WI38 (cell line): ENCODE data around the gene SGCD.

Source experiments
- H3K4me3 ChIP-seq: 2 replicates; pipeline ENCODE4 v1.5.1; 2011; ENCODE audit warnings: low read depth, mild to moderate bottlenecking, control low read depth, low read length
- CTCF ChIP-seq: IDR thresholded peaks from 2 replicates; pipeline ENCODE4 v1.5.1; 2012; ENCODE audit warnings: low read depth, mild to moderate bottlenecking, control low read depth, low read length

Gene SGCD

GRCh38 chr5:156446526-156446925, 119.6 kb downstream of the SGCD start:
- TF ChIP-seq CTCF = no peak
- H3K4me3 ChIP-seq = no peak overlapping the region

GRCh38 chr5:156450778-156451177, 123.8 kb downstream of the SGCD start:
- TF ChIP-seq CTCF = no peak
- no peak overlapping the region for H3K4me3 ChIP-seq

- TF ChIP-seq CTCF = no peak
- no peak overlapping the region for H3K4me3 ChIP-seq
These were observed 124.5 kb downstream of the SGCD start for GRCh38 chr5:156451505-156451904.

- no peak overlapping the region for H3K4me3 ChIP-seq
- no peak for TF ChIP-seq CTCF
These were observed 129.9 kb downstream of the SGCD start for GRCh38 chr5:156456857-156457256.

GRCh38 chr5:156459812-156460385, 132.9 kb downstream of the SGCD start:
- no peak overlapping the region for H3K4me3 ChIP-seq

GRCh38 chr5:156460471-156460870, 133.5 kb downstream of the SGCD start:
- TF ChIP-seq CTCF = no peak

More at GRCh38 chr5:156459812-156460385, 132.9 kb downstream of the SGCD start:
- no peak for TF ChIP-seq CTCF

GRCh38 chr5:156466871-156467270, 139.9 kb downstream of the SGCD start:
- TF ChIP-seq CTCF = no peak
- no peak overlapping the region for H3K4me3 ChIP-seq

More at GRCh38 chr5:156460471-156460870, 133.5 kb downstream of the SGCD start:
- no peak overlapping the region for H3K4me3 ChIP-seq
